Transverse colon (tissue), 4 donors: ENCODE results near the gene DIS3L2.

ENCODE experiments used
- EP300 ChIP-seq: sonication (generic); formaldehyde crosslinking; IDR thresholded peaks from one replicate; pipeline ENCODE4 v1.6.1; 2017; ENCODE audit warnings: antibody characterized with exemption, low read depth
- POLR2A ChIP-seq: fragments of 450-650 bp; IDR thresholded peaks from one replicate; pipeline ENCODE4 v1.6.1; 2016; ENCODE audit warnings: antibody characterized with exemption, mild to moderate bottlenecking, moderate library complexity
- POLR2AphosphoS5 ChIP-seq, 3 donors: sonication (generic); formaldehyde crosslinking; IDR thresholded peaks; one replicate each; pipeline ENCODE4 v1.6.1; 2016; ENCODE audit warnings: antibody characterized with exemption in 3 of 3
- TF ChIP-seq, protein P1 (sequence below), 5 experiments: fragments of 200-600 bp in 3 of 5; fragments of 450-650 bp in 2 of 5; sonication (generic) in 3 of 5; IDR thresholded peaks; 1 replicate in 2 of 5; 2 replicates in 3 of 5; pipeline ENCODE4 v1.5.1; 2016 to 2017; ENCODE audit warnings: antibody characterized with exemption in 5 of 5, inconsistent platforms in 3 of 5, mild to moderate bottlenecking in 2 of 5, moderate library complexity in 1 of 5

GRCh38 chr2:232001073-232001472, 39.6 kb downstream of the DIS3L2 start:
- TF ChIP-seq, protein P1, sequence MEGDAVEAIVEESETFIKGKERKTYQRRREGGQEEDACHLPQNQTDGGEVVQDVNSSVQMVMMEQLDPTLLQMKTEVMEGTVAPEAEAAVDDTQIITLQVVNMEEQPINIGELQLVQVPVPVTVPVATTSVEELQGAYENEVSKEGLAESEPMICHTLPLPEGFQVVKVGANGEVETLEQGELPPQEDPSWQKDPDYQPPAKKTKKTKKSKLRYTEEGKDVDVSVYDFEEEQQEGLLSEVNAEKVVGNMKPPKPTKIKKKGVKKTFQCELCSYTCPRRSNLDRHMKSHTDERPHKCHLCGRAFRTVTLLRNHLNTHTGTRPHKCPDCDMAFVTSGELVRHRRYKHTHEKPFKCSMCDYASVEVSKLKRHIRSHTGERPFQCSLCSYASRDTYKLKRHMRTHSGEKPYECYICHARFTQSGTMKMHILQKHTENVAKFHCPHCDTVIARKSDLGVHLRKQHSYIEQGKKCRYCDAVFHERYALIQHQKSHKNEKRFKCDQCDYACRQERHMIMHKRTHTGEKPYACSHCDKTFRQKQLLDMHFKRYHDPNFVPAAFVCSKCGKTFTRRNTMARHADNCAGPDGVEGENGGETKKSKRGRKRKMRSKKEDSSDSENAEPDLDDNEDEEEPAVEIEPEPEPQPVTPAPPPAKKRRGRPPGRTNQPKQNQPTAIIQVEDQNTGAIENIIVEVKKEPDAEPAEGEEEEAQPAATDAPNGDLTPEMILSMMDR (IDR thresholded peaks at IDR 0.05): no peak
- TF ChIP-seq POLR2A (no peak), EP300 (no peak), POLR2AphosphoS5 (IDR thresholded peaks at IDR 0.05) (no peak)
